GM18517 (cell line): ENCODE data around the gene HSFX4.
"Not testable (repeated sequence)": the region's sequence is repeated elsewhere in the genome, so short reads cannot be mapped to it uniquely, and the experiment has no call there.

Experiments used
- ATAC-seq: cut with Tn5 transposase; IDR thresholded peaks from one replicate; pipeline ENCODE4 v1.9.1; 2021; ENCODE audit warnings: mild to moderate bottlenecking, moderate library complexity; ENCODE audit not compliant: unreplicated experiment

Gene HSFX4

GRCh38 chrX:149929400-149929799 is at the start of gene HSFX4:
Gene HSFX4 (plus strand): TSS chrX:149929573. CDS start chrX:149929645, 72 bp downstream.
- not testable (repeated sequence) for ATAC-seq

GRCh38 chrX:149881081-149881711 is 48.2 kb upstream of the HSFX4 start, which contains the start of gene MAGEA8:
Gene MAGEA8 (plus strand): TSS chrX:149881183. CDS start chrX:149884273, 3,090 bp downstream.
- no peak for ATAC-seq

GRCh38 chrX:149890828-149891227 is 38.5 kb upstream of the HSFX4 start:
- ATAC-seq: not testable (repeated sequence)

- no peak for ATAC-seq
These were observed 30.8 kb upstream of the HSFX4 start for GRCh38 chrX:149898554-149898953.

- ATAC-seq: peak; percentile 83
These were observed 25.3 kb upstream of the HSFX4 start for GRCh38 chrX:149903889-149904748.

- ATAC-seq: peak; percentile 63
These were observed 21.1 kb upstream of the HSFX4 start for GRCh38 chrX:149908308-149908707.

- no peak for ATAC-seq
These were observed 20.6 kb upstream of the HSFX4 start for GRCh38 chrX:149908727-149909126.

GRCh38 chrX:149909324-149910177 is 19.8 kb upstream of the HSFX4 start:
- no peak for ATAC-seq

GRCh38 chrX:149910178-149910695 is 19.1 kb upstream of the HSFX4 start:
- no peak for ATAC-seq

- ATAC-seq: peak; percentile 75
These were observed 12.5 kb upstream of the HSFX4 start for GRCh38 chrX:149916745-149917392.

- ATAC-seq: not testable (repeated sequence)
These were observed 5.5 kb upstream of the HSFX4 start for GRCh38 chrX:149923836-149924235.

GRCh38 chrX:149924434-149924833 is 4.9 kb upstream of the HSFX4 start:
- not testable (repeated sequence) for ATAC-seq

- ATAC-seq: not testable (repeated sequence)
These were observed 2.0 kb upstream of the HSFX4 start for GRCh38 chrX:149927245-149927963.

GRCh38 chrX:149927964-149928258 is 1.5 kb upstream of the HSFX4 start:
- ATAC-seq: not testable (repeated sequence)

GRCh38 chrX:149928635-149929034 is 738 bp upstream of the HSFX4 start:
- not testable (repeated sequence) for ATAC-seq

- ATAC-seq: not testable (repeated sequence)
These were observed 2.0 kb downstream of the HSFX4 start for GRCh38 chrX:149931355-149931754.

- ATAC-seq: not testable (repeated sequence)
These were observed 2.8 kb downstream of the HSFX4 start for GRCh38 chrX:149932150-149932549.

GRCh38 chrX:149932970-149933369 is 3.6 kb downstream of the HSFX4 start:
- not testable (repeated sequence) for ATAC-seq

- not testable (repeated sequence) for ATAC-seq
These were observed 4.2 kb downstream of the HSFX4 start for GRCh38 chrX:149933547-149933946.

GRCh38 chrX:149937328-149937727 is 8.0 kb downstream of the HSFX4 start:
- not testable (repeated sequence) for ATAC-seq
